HUES64 (cell line): ENCODE results near the gene ADPRH.

Experiments used
- H3K27ac ChIP-seq: 2 replicates; pipeline ENCODE4 v1.7.0; 2013; ENCODE audit warnings: low read depth, low read length, inconsistent platforms
- H3K27me3 ChIP-seq: 2 replicates; pipeline ENCODE4 v1.6.1; 2013; ENCODE audit warnings: mild to moderate bottlenecking, low read length; ENCODE audit not compliant: insufficient read depth
- H3K36me3 ChIP-seq: 2 replicates; pipeline ENCODE4 v1.6.1; 2013; ENCODE audit warnings: mild to moderate bottlenecking, low read length; ENCODE audit not compliant: insufficient read depth
- H3K4me1 ChIP-seq: 2 replicates; pipeline ENCODE4 v1.6.1; 2013; ENCODE audit warnings: mild to moderate bottlenecking, low read length, moderate library complexity; ENCODE audit not compliant: insufficient read depth
- H3K4me3 ChIP-seq: 2 replicates; pipeline ENCODE4 v1.5.1; 2013; ENCODE audit warnings: mild to moderate bottlenecking, low read length, moderate library complexity
- H3K9ac ChIP-seq: 2 replicates; pipeline ENCODE4 v1.6.1; 2013; ENCODE audit warnings: mild to moderate bottlenecking, low read depth, low read length
- H3K9me3 ChIP-seq: 2 replicates; pipeline ENCODE4 v1.6.1; 2013; ENCODE audit warnings: low read depth, low read length; ENCODE audit not compliant: insufficient read depth
- WGBS: fragments of 150-250, 120-280 bp; methylation state at CpG from one replicate; pipeline ENCODE4 v1.1.7; 2013; ENCODE audit warnings: missing lambda C conversion rate; 5-methylcytosine and 5-hydroxymethylcytosine counted together

The ADPRH gene

GRCh38 chr3:119597548-119598288 is 18.4 kb downstream of the ADPRH start, which contains the start of gene PLA1A:
Gene PLA1A, plus strand, starts transcription at chr3:119597885. Its CDS starts 29 bp downstream, at chr3:119597914.
- no peaks in the 10 kb centered on the region for H3K36me3 ChIP-seq
- H3K4me1 ChIP-seq = no peaks in the 10 kb centered on the region
- H3K27me3 ChIP-seq = no peaks in the 10 kb centered on the region
- H3K27ac ChIP-seq = no peak within 1 kb of the TSS
- no peaks in the 10 kb centered on the region for H3K9me3 ChIP-seq
- no peak within 1 kb of the TSS for H3K9ac ChIP-seq
- no peak within 1 kb of the TSS for H3K4me3 ChIP-seq
- 84% methylated on average over 6 of the region's 7 CpGs for WGBS

DNA sequence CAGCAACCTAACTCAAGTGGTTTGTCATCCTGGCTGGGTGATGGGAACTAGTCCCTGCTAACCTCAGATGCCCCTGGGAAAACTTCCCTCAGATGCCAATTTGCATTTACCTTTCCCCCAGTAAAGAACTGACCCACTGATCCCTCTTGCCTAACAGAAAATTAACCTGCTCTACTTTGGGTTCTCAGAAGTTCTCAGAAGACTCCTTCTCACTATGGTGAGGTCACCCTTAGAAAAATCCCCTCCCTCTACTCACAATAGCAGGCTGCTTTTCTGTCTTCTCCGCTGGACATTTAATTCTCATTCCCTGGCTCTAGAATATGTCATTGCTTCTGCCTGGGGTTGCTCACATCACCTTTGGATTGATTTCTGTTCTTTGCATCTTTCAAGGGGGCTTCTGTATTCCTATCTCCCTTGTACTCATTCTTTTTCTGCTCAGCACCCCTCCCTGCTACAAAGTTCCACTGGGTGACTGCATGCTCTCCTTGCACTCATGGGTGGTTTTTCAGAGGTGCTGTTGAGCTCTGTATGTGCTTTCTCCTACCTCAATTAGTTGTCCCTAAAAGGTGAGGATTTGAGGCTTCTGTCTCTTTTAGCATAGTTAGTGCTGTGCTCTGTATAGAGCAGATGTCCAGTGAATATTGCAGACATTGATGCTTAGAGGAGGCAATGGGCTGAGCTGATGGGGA is 19.3 kb downstream of the ADPRH start:
- Histone ChIP-seq H3K9ac (no peak overlapping the region), H3K9me3 (no peaks in the 10 kb centered on the region), H3K27me3 (no peaks in the 10 kb centered on the region), H3K4me1 (no peaks in the 10 kb centered on the region), H3K27ac (no peak overlapping the region), H3K36me3 (no peaks in the 10 kb centered on the region), H3K4me3 (no peak overlapping the region)
- WGBS = 93% methylated on average over 1 of the region's 1 CpG

- H3K27ac ChIP-seq = no peak overlapping the region
- H3K27me3 ChIP-seq = no peaks in the 10 kb centered on the region
- H3K4me3 ChIP-seq = no peak overlapping the region
- WGBS = 96% methylated on average over 6 of the region's 6 CpGs
- no peak overlapping the region for H3K9ac ChIP-seq
- H3K4me1 ChIP-seq = no peaks in the 10 kb centered on the region
- no peaks in the 10 kb centered on the region for H3K9me3 ChIP-seq
- no peaks in the 10 kb centered on the region for H3K36me3 ChIP-seq
These were observed 20.4 kb downstream of the ADPRH start for GRCh38 chr3:119599558-119600174.

DNA sequence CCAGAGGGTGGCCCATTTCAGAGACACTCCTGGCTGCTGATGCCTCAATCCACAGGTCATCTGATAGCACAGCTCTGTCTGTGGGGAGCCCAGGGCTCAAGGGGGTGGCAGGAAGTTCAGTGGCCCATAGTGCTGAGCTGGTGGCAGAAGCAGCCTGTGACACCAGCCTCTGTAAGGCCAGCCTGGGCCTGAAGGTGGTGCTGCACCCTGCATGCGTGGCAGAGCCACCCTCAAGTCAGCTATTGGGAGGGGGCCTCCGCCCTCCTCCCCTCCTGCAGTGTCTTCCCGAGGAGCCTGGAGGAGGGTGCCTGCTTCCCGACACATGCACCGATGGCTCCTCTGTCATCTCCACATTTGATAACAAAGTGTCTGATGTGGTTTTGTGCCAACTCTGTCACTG is 21.4 kb downstream of the ADPRH start:
- Histone ChIP-seq H3K9ac (no peak overlapping the region), H3K27ac (no peak overlapping the region), H3K36me3 (no peaks in the 10 kb centered on the region), H3K4me3 (no peak overlapping the region), H3K4me1 (no peaks in the 10 kb centered on the region), H3K27me3 (no peaks in the 10 kb centered on the region), H3K9me3 (no peaks in the 10 kb centered on the region)
- 48% methylated on average over 5 of the region's 5 CpGs for WGBS

DNA sequence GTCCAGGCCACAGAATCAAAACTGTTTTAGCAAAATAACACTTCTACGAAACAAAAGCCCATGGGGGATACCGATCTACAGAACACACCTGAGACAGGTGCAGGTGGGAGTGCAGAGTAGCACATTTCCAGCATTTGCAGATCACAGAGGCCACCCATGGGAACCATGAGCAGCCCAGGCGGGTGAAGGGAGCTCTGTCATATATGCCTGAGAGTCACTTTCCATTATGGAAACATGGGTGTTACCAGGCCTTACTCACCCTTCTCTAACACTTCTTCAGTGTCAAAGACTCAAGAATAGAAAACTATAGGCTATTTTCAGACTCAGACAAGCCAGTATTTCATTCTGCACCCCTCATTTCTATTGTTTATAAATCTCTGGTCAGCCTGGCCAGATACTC is 21.9 kb downstream of the ADPRH start:
- 93% methylated on average over 3 of the region's 3 CpGs for WGBS
- H3K27me3 ChIP-seq = no peaks in the 10 kb centered on the region
- no peaks in the 10 kb centered on the region for H3K4me1 ChIP-seq
- H3K9me3 ChIP-seq = no peaks in the 10 kb centered on the region
- no peak overlapping the region for H3K4me3 ChIP-seq
- H3K27ac ChIP-seq = no peak overlapping the region
- no peak overlapping the region for H3K9ac ChIP-seq
- no peaks in the 10 kb centered on the region for H3K36me3 ChIP-seq

DNA sequence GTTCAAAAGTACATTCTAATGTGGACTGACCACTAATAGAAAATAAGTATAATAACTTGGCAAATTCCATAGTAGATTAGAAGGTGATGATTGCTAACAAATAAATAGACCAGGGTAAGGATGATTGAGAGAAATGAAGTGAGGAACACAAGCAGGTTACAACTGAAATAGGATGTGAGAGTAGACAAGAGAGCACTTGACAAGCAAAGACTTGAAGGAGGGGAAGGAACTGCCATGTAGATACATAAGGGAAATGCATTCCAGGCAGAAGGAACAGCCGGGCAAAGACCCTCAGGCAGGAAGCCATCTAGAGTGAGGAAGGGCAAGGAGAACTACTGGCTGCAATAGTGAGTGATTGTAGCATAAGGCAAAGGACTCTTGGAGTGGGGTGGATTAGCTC is 23.4 kb downstream of the ADPRH start:
- H3K27ac ChIP-seq = no peak overlapping the region
- H3K4me1 ChIP-seq = no peaks in the 10 kb centered on the region
- 79% methylated on average over 1 of the region's 1 CpG for WGBS
- no peaks in the 10 kb centered on the region for H3K9me3 ChIP-seq
- H3K9ac ChIP-seq = no peak overlapping the region
- H3K36me3 ChIP-seq = no peaks in the 10 kb centered on the region
- no peaks in the 10 kb centered on the region for H3K27me3 ChIP-seq
- no peak overlapping the region for H3K4me3 ChIP-seq

- Histone ChIP-seq H3K4me3 (no peak overlapping the region), H3K27ac (no peak overlapping the region)
- 90% methylated on average over 1 of the region's 1 CpG for WGBS
These were observed 25.6 kb downstream of the ADPRH start for GRCh38 chr3:119604878-119605277.

DNA sequence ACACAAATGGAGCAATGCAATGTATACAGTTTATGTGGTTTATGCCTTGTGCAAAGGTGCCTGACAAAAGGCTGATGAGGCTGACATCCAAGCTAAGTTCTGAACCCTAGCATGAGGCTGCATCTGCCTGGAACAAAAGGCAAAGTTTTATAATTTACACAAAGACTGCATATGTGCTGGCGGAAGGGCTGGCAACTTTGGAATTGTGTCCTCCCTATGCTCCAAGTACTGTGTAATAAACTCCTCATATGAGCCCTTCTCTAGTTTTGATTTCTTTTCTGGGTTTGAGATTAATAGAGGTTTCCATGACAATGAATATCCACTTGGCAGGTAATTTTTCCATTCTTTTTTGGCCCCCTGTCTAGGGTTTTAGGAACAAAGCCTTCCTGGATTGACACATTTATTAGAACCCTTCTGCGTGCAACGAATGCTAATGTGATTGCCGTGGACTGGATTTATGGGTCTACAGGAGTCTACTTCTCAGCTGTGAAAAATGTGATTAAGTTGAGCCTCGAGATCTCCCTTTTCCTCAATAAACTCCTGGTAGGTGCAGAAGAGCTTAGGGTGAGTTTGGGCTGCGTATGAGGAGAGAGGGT is 29.2 kb downstream of the ADPRH start:
- H3K9ac ChIP-seq = no peak overlapping the region
- no peak overlapping the region for H3K27ac ChIP-seq
- no peaks in the 10 kb centered on the region for H3K4me1 ChIP-seq
- no peaks in the 10 kb centered on the region for H3K9me3 ChIP-seq
- no peaks in the 10 kb centered on the region for H3K27me3 ChIP-seq
- 92% methylated on average over 6 of the region's 6 CpGs for WGBS
- H3K36me3 ChIP-seq = no peaks in the 10 kb centered on the region
- H3K4me3 ChIP-seq = no peak overlapping the region

More at GRCh38 chr3:119604878-119605277, 25.6 kb downstream of the ADPRH start:
- Histone ChIP-seq H3K4me1 (no peaks in the 10 kb centered on the region), H3K9ac (no peak overlapping the region), H3K36me3 (no peaks in the 10 kb centered on the region), H3K9me3 (no peaks in the 10 kb centered on the region), H3K27me3 (no peaks in the 10 kb centered on the region)

DNA sequence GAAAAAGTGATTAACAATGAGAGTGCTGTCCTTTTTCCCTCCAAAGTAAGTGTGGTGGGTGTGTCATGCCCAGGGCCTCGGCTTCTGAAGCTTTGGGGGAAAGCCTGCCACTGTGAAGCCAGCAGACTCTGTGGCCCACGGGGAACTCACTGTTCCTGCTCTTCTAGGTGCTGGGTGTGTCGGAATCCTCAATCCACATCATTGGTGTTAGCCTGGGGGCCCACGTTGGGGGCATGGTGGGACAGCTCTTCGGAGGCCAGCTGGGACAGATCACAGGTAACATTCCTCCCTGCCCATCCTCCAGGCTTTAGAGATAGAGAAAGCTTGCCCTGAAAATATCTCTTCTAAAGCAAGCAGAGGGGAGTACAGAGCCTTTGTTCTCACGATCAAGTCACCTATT is 30.0 kb downstream of the ADPRH start:
- H3K9ac ChIP-seq = no peak overlapping the region
- WGBS = 67% methylated on average over 5 of the region's 6 CpGs
- no peak overlapping the region for H3K27ac ChIP-seq
- H3K4me1 ChIP-seq = no peaks in the 10 kb centered on the region
- H3K27me3 ChIP-seq = no peaks in the 10 kb centered on the region
- no peak overlapping the region for H3K4me3 ChIP-seq
- H3K9me3 ChIP-seq = no peaks in the 10 kb centered on the region
- no peaks in the 10 kb centered on the region for H3K36me3 ChIP-seq

GRCh38 chr3:119611664-119612063 is 32.4 kb downstream of the ADPRH start:
- H3K27me3 ChIP-seq = no peaks in the 10 kb centered on the region
- H3K36me3 ChIP-seq = no peaks in the 10 kb centered on the region
- H3K4me3 ChIP-seq = no peak overlapping the region
- H3K4me1 ChIP-seq = no peaks in the 10 kb centered on the region
- H3K27ac ChIP-seq = no peak overlapping the region
- no peaks in the 10 kb centered on the region for H3K9me3 ChIP-seq
- 87% methylated on average over 1 of the region's 1 CpG for WGBS
- no peak overlapping the region for H3K9ac ChIP-seq

DNA sequence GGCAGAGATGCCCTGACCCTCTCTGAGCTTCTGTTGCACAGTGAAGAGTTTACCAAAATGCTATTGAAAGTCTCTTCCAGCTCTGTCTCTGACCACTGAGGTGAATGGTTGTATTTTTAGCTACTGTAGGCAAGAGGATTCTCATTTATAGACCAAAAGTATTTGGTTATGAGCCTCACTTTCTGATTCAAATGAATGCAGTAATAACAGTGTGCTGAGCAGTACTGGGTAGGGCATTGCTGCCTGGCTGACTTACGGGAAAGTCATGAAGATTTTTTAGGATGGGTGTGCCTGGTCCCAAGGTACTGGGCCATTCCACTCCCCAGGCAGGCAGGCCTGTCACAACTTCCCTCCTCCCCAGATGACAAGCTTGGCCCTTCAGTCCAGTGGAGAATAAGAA is 33.9 kb downstream of the ADPRH start:
- 67% methylated on average over 1 of the region's 1 CpG for WGBS

More for the DNA sequence above, 33.9 kb downstream of the ADPRH start:
- Histone ChIP-seq H3K36me3 (no peaks in the 10 kb centered on the region), H3K27ac (no peak overlapping the region), H3K4me3 (no peak overlapping the region), H3K9me3 (no peaks in the 10 kb centered on the region), H3K4me1 (no peaks in the 10 kb centered on the region), H3K27me3 (no peaks in the 10 kb centered on the region), H3K9ac (no peak overlapping the region)
